HEK293 (cell line): ENCODE measurements around the gene LRRC10B.

Experiments used
- CTCF ChIA-PET: fragments of 350-600 bp; formaldehyde crosslinking; extraction: SDS; loops from one replicate; lab custom pipeline; 2021; ENCODE audit warnings: antibody characterized with exemption; lab: Yijun Ruan, JAX
- POLR2A ChIA-PET: fragments of 300-600 bp; formaldehyde crosslinking; extraction: SDS; loops from one replicate; lab custom pipeline; 2020; ENCODE audit warnings: antibody characterized with exemption, inconsistent platforms; lab: Yijun Ruan, JAX
- H3K27ac ChIP-seq: fragments of 200-500 bp; sonication (Bioruptor generic); 2 replicates; pipeline ENCODE4 v1.5.1; 2014; ENCODE audit warnings: low read depth, low read length, control low read depth, inconsistent platforms; ENCODE audit errors: extremely low read depth
- H3K36me3 ChIP-seq, 2 experiments: fragments of 200-500 bp in 1 of 2; sonication (Bioruptor generic) in 1 of 2; 1 replicate in 1 of 2; 2 replicates in 1 of 2; pipeline ENCODE4 v1.5.1; 2014 to 2017; ENCODE audit warnings: inconsistent platforms in 2 of 2, low read length in 2 of 2; ENCODE audit not compliant: control insufficient read depth in 2 of 2, insufficient read depth in 1 of 2
- H3K4me1 ChIP-seq: fragments of 200-500 bp; sonication (Bioruptor generic); 2 replicates; pipeline ENCODE4 v1.5.1; 2014; ENCODE audit warnings: mild to moderate bottlenecking, low read length, inconsistent platforms; ENCODE audit not compliant: control insufficient read depth, insufficient read depth
- H3K4me3 ChIP-seq: 2 replicates; pipeline ENCODE4 v1.5.1; 2011; ENCODE audit warnings: low read depth, mild to moderate bottlenecking, control low read depth, low read length, moderate library complexity
- H3K9me3 ChIP-seq: fragments of 200-500 bp; sonication (Bioruptor generic); 2 replicates; pipeline ENCODE4 v1.5.1; 2014; ENCODE audit warnings: low read depth, low read length, inconsistent platforms; ENCODE audit not compliant: control insufficient read depth, insufficient read depth
- EGR2 ChIP-seq: fragments of 450-650 bp; formaldehyde crosslinking; IDR thresholded peaks from 2 replicates; pipeline ENCODE4 v1.5.1; 2016; ENCODE audit warnings: low read depth, missing biosample characterization, missing genetic modification characterization
- FEZF1 ChIP-seq: fragments of 450-650 bp; formaldehyde crosslinking; IDR thresholded peaks from 2 replicates; pipeline ENCODE4 v1.5.1; 2016; ENCODE audit warnings: missing biosample characterization, missing genetic modification characterization
- GLIS1 ChIP-seq: fragments of 450-650 bp; formaldehyde crosslinking; IDR thresholded peaks from 2 replicates; pipeline ENCODE4 v1.5.1; 2016; ENCODE audit warnings: missing biosample characterization, missing genetic modification characterization
- GLIS2 ChIP-seq: fragments of 450-650 bp; formaldehyde crosslinking; IDR thresholded peaks from 2 replicates; pipeline ENCODE4 v1.5.1; 2016; ENCODE audit warnings: missing biosample characterization, missing genetic modification characterization
- IKZF3 ChIP-seq: fragments of 450-650 bp; IDR thresholded peaks from 2 replicates; pipeline ENCODE4 v1.5.0; 2018; ENCODE audit warnings: missing biosample characterization, mild to moderate bottlenecking, missing genetic modification characterization, moderate library complexity
- MZF1 ChIP-seq: fragments of 450-650 bp; formaldehyde crosslinking; IDR thresholded peaks from 2 replicates; pipeline ENCODE4 v1.5.1; 2017; ENCODE audit warnings: missing biosample characterization, missing genetic modification characterization, borderline replicate concordance
- REPIN1 ChIP-seq: fragments of 450-650 bp; formaldehyde crosslinking; IDR thresholded peaks from 2 replicates; pipeline ENCODE4 v1.5.1; 2017; ENCODE audit warnings: missing biosample characterization, missing genetic modification characterization, low read depth
- ZBTB20 ChIP-seq: fragments of 450-650 bp; formaldehyde crosslinking; IDR thresholded peaks from 2 replicates; pipeline ENCODE4 v1.5.1; 2016; ENCODE audit warnings: missing biosample characterization, missing genetic modification characterization
- ZBTB8A ChIP-seq: fragments of 450-650 bp; formaldehyde crosslinking; IDR thresholded peaks from 2 replicates; pipeline ENCODE4 v1.5.1; 2016; ENCODE audit warnings: missing biosample characterization, missing genetic modification characterization
- ZFHX2 ChIP-seq: fragments of 450-650 bp; formaldehyde crosslinking; conservative IDR thresholded peaks from 2 replicates; pipeline ENCODE4 v1.5.1; 2016; ENCODE audit warnings: missing biosample characterization, missing genetic modification characterization
- ZIC2 ChIP-seq: fragments of 450-650 bp; formaldehyde crosslinking; IDR thresholded peaks from 2 replicates; pipeline ENCODE4 v1.5.1; 2016; ENCODE audit warnings: missing biosample characterization, missing genetic modification characterization
- ZNF335 ChIP-seq: fragments of 450-650 bp; formaldehyde crosslinking; conservative IDR thresholded peaks from 2 replicates; pipeline ENCODE4 v1.5.1; 2016; ENCODE audit warnings: missing biosample characterization, missing genetic modification characterization
- ZNF473 ChIP-seq: fragments of 450-650 bp; formaldehyde crosslinking; IDR thresholded peaks from 2 replicates; pipeline ENCODE4 v1.5.1; 2017; ENCODE audit warnings: missing biosample characterization, missing genetic modification characterization
- ZNF600 ChIP-seq: fragments of 450-650 bp; formaldehyde crosslinking; IDR thresholded peaks from 2 replicates; pipeline ENCODE4 v1.5.1; 2016; ENCODE audit warnings: missing biosample characterization, missing genetic modification characterization
- ZNF610 ChIP-seq: fragments of 450-650 bp; formaldehyde crosslinking; IDR thresholded peaks from 2 replicates; pipeline ENCODE4 v1.5.1; 2016; ENCODE audit warnings: missing biosample characterization, missing genetic modification characterization, borderline replicate concordance
- ZNF701 ChIP-seq: fragments of 450-650 bp; formaldehyde crosslinking; IDR thresholded peaks from 2 replicates; pipeline ENCODE4 v1.5.1; 2016; ENCODE audit warnings: missing biosample characterization, missing genetic modification characterization
- TF ChIP-seq, protein P1 (sequence below): sonication (generic); formaldehyde crosslinking; IDR thresholded peaks from 2 replicates; pipeline ENCODE4 v1.8.1; 2022; ENCODE audit warnings: mild to moderate bottlenecking, moderate library complexity, missing genetic modification reagents
- TF ChIP-seq, protein P2 (sequence below): fragments of 450-650 bp; formaldehyde crosslinking; IDR thresholded peaks from 2 replicates; pipeline ENCODE4 v1.5.1; 2016; ENCODE audit warnings: missing biosample characterization, missing genetic modification characterization
- TF ChIP-seq, protein P3 (sequence below): fragments of 450-650 bp; formaldehyde crosslinking; IDR thresholded peaks from 2 replicates; pipeline ENCODE4 v1.5.1; 2017; ENCODE audit warnings: missing biosample characterization, missing genetic modification characterization
- TF ChIP-seq, protein P4 (sequence below): fragments of 450-650 bp; formaldehyde crosslinking; IDR thresholded peaks from 2 replicates; pipeline ENCODE4 v1.5.1; 2017; ENCODE audit warnings: missing biosample characterization, missing genetic modification characterization

The LRRC10B gene

DNA sequence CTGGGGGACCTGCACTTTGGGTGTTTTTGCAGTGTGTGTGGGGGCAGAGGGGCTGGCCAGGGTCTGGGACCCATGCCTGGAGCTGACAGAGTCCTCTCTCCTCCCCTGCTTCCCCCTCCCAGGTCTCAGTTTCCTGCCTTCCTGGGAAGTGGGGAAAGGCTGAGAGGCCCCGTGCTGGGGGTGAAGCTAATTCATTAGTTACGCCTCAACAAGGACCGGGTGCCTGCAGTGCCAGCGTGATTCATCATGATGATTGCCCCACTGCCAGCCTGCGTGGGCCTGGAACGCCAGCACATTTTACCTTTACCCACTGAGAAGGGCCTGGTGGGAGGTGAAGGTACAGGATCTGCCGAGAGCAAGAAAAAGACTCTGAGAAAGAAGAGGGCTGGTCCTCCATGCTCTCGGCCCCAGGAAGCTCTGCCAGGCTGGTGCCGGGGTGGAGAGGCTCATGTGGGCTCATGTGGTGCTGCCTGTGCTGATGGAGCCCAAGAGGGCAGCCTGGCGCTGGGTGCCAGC, 2.9 kb upstream of the LRRC10B start:
- CTCF ChIA-PET: interaction anchor here (0.6 to 1.7 kb wide), 5 partner anchors 11 to 316 kb away, joined by 3 to 19 read pairs (median 4); no protein-coding TSS in a partner anchor
- Histone ChIP-seq H3K36me3 (no peaks in the 10 kb centered on the region), H3K4me1 (no peaks in the 10 kb centered on the region), H3K9me3 (no peaks in the 10 kb centered on the region), H3K27ac (no peak overlapping the region), H3K4me3 (no peak overlapping the region)
- POLR2A ChIA-PET: no interaction called here
- TF ChIP-seq MZF1 (tag by site-specific recombination) (no peak), GLIS2 (peak; percentile 57), GLIS1 (peak; percentile 76), EGR2 (peak; percentile 69), ZBTB8A (tag by site-specific recombination) (peak; percentile 26; the same call in 1 of the 2 replicates), ZNF335 (tag by site-specific recombination) (peak; percentile 39; the same call in 1 of the 2 replicates), ZIC2 (tag by site-specific recombination) (peak; percentile 98), ZNF473 (tag by site-specific recombination) (no peak), ZNF610 (tag by site-specific recombination) (no peak), IKZF3 (tag by site-specific recombination) (0 out of 2 replicates have a peak, but pooled peaks have one; percentile 18), REPIN1 (tag by site-specific recombination) (no peak), ZNF701 (tag by site-specific recombination) (no peak), ZFHX2 (tag by site-specific recombination) (peak; percentile 87), ZNF600 (tag by site-specific recombination) (peak; percentile 70), ZBTB20 (peak; percentile 70), FEZF1 (tag by site-specific recombination) (peak; percentile 36)
- TF ChIP-seq, protein P1, sequence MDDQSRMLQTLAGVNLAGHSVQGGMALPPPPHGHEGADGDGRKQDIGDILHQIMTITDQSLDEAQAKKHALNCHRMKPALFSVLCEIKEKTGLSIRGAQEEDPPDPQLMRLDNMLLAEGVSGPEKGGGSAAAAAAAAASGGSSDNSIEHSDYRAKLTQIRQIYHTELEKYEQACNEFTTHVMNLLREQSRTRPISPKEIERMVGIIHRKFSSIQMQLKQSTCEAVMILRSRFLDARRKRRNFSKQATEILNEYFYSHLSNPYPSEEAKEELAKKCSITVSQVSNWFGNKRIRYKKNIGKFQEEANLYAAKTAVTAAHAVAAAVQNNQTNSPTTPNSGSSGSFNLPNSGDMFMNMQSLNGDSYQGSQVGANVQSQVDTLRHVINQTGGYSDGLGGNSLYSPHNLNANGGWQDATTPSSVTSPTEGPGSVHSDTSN (CRISPR knock-in tag): no peak
- TF ChIP-seq, protein P2, sequence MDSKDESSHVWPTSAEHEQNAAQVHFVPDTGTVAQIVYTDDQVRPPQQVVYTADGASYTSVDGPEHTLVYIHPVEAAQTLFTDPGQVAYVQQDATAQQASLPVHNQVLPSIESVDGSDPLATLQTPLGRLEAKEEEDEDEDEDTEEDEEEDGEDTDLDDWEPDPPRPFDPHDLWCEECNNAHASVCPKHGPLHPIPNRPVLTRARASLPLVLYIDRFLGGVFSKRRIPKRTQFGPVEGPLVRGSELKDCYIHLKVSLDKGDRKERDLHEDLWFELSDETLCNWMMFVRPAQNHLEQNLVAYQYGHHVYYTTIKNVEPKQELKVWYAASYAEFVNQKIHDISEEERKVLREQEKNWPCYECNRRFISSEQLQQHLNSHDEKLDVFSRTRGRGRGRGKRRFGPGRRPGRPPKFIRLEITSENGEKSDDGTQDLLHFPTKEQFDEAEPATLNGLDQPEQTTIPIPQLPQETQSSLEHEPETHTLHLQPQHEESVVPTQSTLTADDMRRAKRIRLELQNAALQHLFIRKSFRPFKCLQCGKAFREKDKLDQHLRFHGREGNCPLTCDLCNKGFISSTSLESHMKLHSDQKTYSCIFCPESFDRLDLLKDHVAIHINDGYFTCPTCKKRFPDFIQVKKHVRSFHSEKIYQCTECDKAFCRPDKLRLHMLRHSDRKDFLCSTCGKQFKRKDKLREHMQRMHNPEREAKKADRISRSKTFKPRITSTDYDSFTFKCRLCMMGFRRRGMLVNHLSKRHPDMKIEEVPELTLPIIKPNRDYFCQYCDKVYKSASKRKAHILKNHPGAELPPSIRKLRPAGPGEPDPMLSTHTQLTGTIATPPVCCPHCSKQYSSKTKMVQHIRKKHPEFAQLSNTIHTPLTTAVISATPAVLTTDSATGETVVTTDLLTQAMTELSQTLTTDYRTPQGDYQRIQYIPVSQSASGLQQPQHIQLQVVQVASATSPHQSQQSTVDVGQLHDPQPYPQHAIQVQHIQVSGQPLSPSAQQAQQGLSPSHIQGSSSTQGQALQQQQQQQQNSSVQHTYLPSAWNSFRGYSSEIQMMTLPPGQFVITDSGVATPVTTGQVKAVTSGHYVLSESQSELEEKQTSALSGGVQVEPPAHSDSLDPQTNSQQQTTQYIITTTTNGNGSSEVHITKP: peak; percentile 55
- TF ChIP-seq, protein P3, sequence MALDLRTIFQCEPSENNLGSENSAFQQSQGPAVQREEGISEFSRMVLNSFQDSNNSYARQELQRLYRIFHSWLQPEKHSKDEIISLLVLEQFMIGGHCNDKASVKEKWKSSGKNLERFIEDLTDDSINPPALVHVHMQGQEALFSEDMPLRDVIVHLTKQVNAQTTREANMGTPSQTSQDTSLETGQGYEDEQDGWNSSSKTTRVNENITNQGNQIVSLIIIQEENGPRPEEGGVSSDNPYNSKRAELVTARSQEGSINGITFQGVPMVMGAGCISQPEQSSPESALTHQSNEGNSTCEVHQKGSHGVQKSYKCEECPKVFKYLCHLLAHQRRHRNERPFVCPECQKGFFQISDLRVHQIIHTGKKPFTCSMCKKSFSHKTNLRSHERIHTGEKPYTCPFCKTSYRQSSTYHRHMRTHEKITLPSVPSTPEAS (tag by site-specific recombination): no peak
- TF ChIP-seq, protein P4, sequence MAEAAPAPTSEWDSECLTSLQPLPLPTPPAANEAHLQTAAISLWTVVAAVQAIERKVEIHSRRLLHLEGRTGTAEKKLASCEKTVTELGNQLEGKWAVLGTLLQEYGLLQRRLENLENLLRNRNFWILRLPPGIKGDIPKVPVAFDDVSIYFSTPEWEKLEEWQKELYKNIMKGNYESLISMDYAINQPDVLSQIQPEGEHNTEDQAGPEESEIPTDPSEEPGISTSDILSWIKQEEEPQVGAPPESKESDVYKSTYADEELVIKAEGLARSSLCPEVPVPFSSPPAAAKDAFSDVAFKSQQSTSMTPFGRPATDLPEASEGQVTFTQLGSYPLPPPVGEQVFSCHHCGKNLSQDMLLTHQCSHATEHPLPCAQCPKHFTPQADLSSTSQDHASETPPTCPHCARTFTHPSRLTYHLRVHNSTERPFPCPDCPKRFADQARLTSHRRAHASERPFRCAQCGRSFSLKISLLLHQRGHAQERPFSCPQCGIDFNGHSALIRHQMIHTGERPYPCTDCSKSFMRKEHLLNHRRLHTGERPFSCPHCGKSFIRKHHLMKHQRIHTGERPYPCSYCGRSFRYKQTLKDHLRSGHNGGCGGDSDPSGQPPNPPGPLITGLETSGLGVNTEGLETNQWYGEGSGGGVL (tag by site-specific recombination): peak; percentile 77
